ENCODE data around the gene CMKLR1.

- TF ChIP-seq CTCF (IDR thresholded peaks at IDR 0.05) (no peak), POLR2A (IDR thresholded peaks at IDR 0.05) (no peak)
Observed at GRCh38 chr12:108270035-108270848, 68.9 kb downstream of the CMKLR1 start.

Measured in lower leg skin (tissue), 3 donors.